HG03039 (cell line): ENCODE measurements around the gene KCNIP4.

ENCODE experiments used
- ATAC-seq: cut with Tn5 transposase; IDR thresholded peaks from one replicate; pipeline ENCODE4 v1.9.1; 2021; ENCODE audit warnings: mild to moderate bottlenecking, moderate library complexity; ENCODE audit not compliant: unreplicated experiment

The KCNIP4 gene

GRCh38 chr4:20687864-20688263 is 1260.7 kb downstream of the KCNIP4 start:
- no peak for ATAC-seq

GRCh38 chr4:20684852-20685763 is 1263.5 kb downstream of the KCNIP4 start:
- ATAC-seq, result no peak

GRCh38 chr4:20683766-20684165 is 1264.8 kb downstream of the KCNIP4 start:
- no peak for ATAC-seq

- ATAC-seq, result no peak
These were observed 1265.7 kb downstream of the KCNIP4 start for GRCh38 chr4:20682853-20683252.

GRCh38 chr4:20681271-20681670 is 1267.3 kb downstream of the KCNIP4 start:
- no peak for ATAC-seq

- ATAC-seq, result no peak
These were observed 1267.8 kb downstream of the KCNIP4 start for GRCh38 chr4:20680736-20681135.

- no peak for ATAC-seq
These were observed 1268.6 kb downstream of the KCNIP4 start for GRCh38 chr4:20679951-20680350.
